ENCODE data around the gene TVP23C. TPM values are rescaled to one million over a fixed set of nuclear protein-coding genes. Genes with fewer than 3 reads are reported as not detected.

Gene TVP23C
- total and polyA plus RNA-seq, 9 of the 15 experiments (the other 6 are each of a cell fraction or from before 2014, with no cell fraction given) = 5.7 to 16.8 (median 8.2) TPM

GRCh38 chr17:15490634-15491261, 72.5 kb downstream of the TVP23C start (continued):
- TF ChIP-seq GABPA (tag; conservative IDR thresholded peaks at IDR 0.05; ENCODE audit: low read depth) = peak; percentile 62
- TF ChIP-seq, protein P1, sequence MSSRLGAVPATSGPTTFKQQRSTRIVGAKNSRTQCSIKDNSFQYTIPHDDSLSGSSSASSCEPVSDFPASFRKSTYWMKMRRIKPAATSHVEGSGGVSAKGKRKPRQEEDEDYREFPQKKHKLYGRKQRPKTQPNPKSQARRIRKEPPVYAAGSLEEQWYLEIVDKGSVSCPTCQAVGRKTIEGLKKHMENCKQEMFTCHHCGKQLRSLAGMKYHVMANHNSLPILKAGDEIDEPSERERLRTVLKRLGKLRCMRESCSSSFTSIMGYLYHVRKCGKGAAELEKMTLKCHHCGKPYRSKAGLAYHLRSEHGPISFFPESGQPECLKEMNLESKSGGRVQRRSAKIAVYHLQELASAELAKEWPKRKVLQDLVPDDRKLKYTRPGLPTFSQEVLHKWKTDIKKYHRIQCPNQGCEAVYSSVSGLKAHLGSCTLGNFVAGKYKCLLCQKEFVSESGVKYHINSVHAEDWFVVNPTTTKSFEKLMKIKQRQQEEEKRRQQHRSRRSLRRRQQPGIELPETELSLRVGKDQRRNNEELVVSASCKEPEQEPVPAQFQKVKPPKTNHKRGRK (tag; IDR thresholded peaks at IDR 0.05) = no peak
- no peak for TF ChIP-seq HBP1 (CRISPR knock-in tag; IDR thresholded peaks at IDR 0.05)
- TF ChIP-seq, protein P2, sequence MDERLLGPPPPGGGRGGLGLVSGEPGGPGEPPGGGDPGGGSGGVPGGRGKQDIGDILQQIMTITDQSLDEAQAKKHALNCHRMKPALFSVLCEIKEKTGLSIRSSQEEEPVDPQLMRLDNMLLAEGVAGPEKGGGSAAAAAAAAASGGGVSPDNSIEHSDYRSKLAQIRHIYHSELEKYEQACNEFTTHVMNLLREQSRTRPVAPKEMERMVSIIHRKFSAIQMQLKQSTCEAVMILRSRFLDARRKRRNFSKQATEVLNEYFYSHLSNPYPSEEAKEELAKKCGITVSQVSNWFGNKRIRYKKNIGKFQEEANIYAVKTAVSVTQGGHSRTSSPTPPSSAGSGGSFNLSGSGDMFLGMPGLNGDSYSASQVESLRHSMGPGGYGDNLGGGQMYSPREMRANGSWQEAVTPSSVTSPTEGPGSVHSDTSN (CRISPR knock-in tag; IDR thresholded peaks at IDR 0.05; ENCODE audit: low read depth) = no peak
- TF ChIP-seq, protein P2 (tag; conservative IDR thresholded peaks at IDR 0.05; ENCODE audit: low read depth) = peak; percentile 82
- TF ChIP-seq GATA2 (CRISPR knock-in tag; IDR thresholded peaks at IDR 0.05) = peak; percentile 82
- no peak for TF ChIP-seq POLR3G (IDR thresholded peaks at IDR 0.05; ENCODE audit: extremely low read depth, insufficient read length, insufficient replicate concordance)
- TF ChIP-seq CBX8 (IDR thresholded peaks at IDR 0.05; ENCODE audit: borderline replicate concordance, extremely low read depth, low read depth, low read length, poor library complexity, severe bottlenecking) = no peak
- TF ChIP-seq SOX6 (IDR thresholded peaks at IDR 0.05) = peak; percentile 72
- TF ChIP-seq, protein P3, sequence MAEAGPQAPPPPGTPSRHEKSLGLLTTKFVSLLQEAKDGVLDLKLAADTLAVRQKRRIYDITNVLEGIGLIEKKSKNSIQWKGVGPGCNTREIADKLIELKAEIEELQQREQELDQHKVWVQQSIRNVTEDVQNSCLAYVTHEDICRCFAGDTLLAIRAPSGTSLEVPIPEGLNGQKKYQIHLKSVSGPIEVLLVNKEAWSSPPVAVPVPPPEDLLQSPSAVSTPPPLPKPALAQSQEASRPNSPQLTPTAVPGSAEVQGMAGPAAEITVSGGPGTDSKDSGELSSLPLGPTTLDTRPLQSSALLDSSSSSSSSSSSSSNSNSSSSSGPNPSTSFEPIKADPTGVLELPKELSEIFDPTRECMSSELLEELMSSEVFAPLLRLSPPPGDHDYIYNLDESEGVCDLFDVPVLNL (CRISPR knock-in tag; IDR thresholded peaks at IDR 0.05; ENCODE audit: low read depth) = no peak
- TF ChIP-seq HDAC3 (IDR thresholded peaks at IDR 0.05; ENCODE audit: borderline replicate concordance, partially characterized antibody) = no peak
- TF ChIP-seq ELK3 (CRISPR knock-in tag; IDR thresholded peaks at IDR 0.05) = no peak
- TF ChIP-seq U2AF1 (optimal IDR thresholded peaks at IDR 0.05; ENCODE audit: low read depth, low read length) = no peak
- no peak for TF ChIP-seq ZNF780A (CRISPR knock-in tag; IDR thresholded peaks at IDR 0.05)
- TF ChIP-seq HOMEZ (CRISPR knock-in tag; IDR thresholded peaks at IDR 0.05) = no peak
- no peak for TF ChIP-seq HNRNPH1 (optimal IDR thresholded peaks at IDR 0.05; ENCODE audit: low read depth, low read length)
- TF ChIP-seq CXXC5 (CRISPR knock-in tag; IDR thresholded peaks at IDR 0.05) = peak; percentile 75

Data from K562 (cell line).